GM19372 (cell line): ENCODE results near the gene CAVIN2.

Source experiments
- ATAC-seq: cut with Tn5 transposase; IDR thresholded peaks from one replicate; pipeline ENCODE4 v1.9.1; 2021; ENCODE audit warnings: mild to moderate bottlenecking, low read depth, moderate library complexity; ENCODE audit not compliant: unreplicated experiment

The CAVIN2 gene

DNA sequence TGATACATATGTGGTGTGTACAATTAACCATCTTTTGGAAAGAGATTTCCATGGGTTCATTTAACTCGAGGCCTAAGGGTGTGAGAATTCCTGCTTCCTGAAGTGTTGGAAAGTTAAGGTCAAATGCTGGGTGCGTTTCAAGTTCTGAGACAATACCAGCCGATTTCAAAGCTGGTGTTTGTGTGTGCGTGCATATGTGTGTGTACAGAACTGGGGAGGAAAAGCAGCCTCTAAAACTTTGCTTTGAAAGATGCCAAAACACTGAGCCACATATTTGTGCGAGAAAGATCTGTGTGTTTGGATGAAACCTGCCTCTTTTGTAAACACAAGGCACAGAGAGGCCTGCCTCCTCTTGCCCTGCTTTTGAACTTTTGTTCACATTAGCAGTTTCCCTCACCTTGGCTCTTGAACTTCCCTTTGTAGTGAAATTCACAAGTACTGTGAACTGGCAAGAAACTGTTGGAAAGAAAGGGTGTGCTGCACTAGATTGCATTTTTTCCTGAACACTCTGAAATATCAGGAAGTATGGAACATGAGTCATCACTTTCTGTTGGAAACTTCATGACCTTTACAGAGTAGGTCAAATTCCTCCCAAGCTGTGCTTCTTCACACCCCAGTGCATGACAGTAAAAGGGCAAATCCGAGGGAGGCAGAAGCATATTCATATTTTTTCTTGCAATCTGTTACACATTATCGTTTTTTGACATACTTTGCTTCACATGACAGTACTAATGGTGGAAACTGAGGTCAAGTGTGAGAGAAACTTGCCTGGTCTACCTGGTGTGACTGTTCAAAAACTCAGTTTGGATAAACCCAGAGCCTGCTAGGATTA lies 20.0 kb upstream of the CAVIN2 start:
- ATAC-seq = no peak

DNA sequence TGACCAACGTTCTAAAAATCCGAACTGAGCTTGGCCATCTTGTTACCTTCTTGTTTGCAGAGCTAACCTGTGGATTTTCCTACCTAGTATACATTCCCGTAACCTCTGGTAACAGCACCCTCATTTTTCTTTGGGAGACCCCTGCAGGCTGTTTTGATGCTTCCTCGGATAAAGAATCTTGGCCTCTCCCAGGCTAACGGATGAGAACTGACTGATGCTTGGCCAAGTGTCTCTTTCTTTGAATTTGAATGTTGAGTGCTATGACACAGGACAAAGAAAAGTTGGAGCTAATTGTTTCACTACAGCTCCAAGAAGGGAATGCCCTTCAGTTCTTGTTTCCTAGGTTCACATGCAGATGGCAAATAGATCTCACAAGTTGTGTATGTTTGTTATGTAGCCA lies 19.3 kb upstream of the CAVIN2 start:
- ATAC-seq = no peak

DNA sequence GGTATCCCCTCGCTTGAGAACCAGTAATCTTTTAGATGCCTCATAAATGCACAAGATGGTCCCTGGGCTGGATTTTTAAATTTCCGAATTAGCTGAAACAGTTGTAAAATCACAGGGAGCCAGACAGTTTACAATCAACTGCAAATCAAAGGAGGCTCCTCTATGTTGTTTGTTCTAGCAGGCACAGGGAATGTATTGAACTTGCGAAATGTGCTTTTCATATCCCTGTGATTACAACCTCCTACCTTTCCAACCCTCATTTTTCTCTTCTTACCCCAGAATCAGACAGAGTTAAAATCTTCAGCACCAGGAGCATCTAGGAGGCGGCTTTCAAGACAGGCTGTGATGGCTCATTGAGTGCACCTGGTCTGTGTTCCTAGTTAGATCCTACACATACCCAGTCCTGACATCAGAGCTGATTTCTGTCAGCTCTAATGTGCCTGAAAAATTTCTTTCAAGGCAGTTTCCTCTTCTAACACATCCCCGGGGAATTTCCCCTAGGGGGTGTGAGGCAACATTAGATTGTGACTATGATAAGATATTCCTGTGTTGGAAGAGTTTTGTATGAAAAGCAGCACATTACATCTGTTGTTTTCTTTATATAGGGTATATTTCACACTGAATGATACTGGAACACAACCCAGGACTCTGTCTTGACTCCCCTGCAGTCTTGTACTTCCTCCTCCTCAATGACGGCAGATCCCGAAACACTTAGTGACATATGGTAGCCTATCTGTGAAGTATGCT lies 17.9 kb upstream of the CAVIN2 start:
- no peak for ATAC-seq

DNA sequence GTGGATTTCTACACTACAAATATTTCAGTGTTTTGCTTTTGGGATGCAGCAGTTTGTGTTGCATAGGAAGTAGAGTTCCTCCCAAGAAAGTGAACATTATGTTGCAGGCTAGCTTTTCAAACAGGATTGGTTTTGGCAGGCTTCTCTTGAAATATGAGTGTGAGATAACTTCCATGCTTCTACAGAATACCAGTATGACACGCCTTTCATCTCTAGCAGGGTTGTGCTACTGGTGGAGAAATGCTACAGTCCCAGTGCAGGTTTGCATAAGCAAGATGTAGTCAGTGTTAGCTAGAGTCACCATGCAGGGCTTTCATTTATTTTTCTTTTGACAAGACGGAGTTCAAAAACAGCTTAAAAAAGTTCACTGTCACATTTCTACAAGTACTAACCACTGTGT lies 17.1 kb upstream of the CAVIN2 start:
- no peak for ATAC-seq

DNA sequence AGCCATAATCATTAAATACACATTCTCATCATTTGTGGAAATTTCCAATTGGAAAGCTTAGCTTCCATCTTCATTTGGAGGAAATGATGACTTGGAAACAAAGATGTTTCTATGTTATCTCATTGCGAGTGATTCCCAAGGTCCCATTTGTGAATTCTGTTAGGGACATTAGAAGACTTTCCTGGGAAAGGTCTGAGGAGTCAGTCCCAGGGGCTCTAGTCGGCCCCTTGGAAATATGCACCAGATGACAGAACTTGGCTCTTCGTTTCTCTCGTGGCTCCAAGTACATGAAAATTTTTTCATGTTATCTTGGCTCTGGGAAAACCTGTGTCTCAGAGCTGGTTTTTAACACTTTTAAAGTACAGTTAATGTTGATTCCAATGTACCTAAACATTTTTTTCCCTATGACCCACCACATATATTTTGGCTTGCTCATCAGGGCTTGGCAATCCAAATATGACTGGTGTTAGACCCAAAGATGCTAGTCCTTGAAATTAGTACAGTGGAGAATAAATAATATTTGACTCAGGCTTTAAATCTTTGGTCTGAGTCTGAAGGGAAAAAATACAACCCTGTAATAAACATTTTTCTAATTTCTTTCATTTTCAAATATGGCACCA lies 15.4 kb upstream of the CAVIN2 start:
- ATAC-seq = no peak

DNA sequence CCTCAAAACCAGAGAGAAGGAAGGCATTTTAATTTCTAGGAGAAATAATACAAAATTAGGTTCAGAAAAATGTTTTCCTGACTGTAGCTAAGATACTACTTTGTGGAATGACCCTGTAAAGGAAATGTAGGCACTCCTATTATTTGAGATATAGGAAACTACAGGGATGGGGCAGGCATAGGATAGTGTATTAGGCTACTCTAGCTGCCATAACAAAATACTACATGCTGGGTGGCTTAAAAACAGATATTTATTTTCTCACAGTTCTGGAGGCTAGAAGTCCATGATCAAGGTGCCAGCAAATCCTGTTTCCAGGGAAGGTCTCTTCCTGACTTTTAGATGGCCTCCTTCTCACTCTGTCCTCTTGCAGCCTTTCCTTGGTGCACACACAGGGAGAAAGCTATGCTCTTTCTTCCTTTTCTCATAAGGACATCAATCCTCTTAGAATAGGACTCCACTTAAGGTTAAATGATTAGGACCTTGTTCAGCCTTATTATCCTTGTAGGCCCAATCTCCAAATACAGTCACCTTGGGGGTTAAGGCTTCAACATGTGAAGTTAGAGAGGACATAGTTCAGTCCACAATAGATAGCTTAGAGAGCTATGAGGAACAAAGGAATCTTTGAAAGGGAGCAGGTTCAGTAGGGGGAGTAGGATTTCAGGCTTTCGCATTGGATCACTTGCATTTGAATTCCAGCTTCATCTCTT lies 14.0 kb upstream of the CAVIN2 start:
- ATAC-seq = no peak

DNA sequence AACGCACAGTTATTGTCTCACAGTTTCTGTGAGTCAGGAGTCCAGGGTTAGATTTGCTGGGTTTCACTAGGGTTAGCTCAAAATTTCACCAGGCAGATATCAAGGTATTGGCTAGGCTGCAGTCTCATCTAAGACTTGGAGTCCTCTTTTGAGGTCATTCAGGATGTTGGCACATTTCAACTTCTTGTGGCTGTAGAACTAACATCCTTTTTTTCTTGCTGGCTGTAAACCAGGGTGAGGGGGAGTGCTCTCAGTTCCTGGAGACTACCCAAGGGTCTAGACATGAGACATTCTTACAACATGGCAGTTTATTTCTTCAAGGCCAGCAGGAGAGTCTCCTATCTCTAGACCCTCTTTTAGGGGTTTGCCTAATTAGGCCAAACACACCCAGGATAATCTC lies 12.8 kb upstream of the CAVIN2 start:
- ATAC-seq = no peak

DNA sequence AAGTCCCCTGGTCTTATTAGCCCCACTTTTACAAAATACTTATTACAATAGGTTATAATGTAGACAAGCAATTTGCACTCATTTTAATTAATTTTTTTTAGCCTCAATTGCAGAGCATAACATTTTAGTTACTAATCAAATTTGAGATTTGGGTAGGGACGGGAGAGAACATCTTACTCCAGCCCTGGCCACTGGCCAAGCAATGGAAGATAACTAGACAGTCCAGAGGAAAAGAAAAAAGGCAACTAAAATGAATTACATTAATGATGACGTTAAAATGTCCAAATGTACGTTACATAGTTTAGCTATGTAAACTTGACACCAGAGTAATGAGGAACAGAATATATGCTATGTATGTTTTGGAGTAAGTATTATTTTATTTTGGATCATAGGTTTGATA lies 11.0 kb upstream of the CAVIN2 start:
- ATAC-seq = no peak

DNA sequence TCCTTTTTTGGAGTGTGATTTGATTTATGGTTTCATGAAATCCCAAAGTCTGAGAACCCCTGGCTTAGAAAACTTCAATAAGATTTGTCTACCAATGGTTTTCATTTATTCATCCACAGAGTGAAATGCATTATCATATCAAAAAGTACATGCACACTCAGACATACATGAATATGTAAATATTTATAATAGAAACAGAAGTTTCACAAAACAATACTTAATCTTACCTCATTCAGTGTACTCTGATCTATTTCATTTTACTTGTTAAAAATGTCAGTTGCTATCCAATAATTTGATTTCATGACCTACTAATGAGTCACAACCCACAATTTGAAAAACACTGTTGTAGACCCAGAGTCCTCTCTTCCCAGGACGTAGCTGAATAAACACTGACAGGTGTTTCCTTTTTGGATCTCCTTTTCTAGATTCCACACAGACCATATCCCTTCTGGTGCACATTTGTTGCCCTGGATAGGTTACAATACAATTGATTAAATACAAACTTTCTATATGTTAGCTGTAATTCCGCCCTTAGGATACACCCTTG lies 10.4 kb upstream of the CAVIN2 start:
- ATAC-seq = no peak

DNA sequence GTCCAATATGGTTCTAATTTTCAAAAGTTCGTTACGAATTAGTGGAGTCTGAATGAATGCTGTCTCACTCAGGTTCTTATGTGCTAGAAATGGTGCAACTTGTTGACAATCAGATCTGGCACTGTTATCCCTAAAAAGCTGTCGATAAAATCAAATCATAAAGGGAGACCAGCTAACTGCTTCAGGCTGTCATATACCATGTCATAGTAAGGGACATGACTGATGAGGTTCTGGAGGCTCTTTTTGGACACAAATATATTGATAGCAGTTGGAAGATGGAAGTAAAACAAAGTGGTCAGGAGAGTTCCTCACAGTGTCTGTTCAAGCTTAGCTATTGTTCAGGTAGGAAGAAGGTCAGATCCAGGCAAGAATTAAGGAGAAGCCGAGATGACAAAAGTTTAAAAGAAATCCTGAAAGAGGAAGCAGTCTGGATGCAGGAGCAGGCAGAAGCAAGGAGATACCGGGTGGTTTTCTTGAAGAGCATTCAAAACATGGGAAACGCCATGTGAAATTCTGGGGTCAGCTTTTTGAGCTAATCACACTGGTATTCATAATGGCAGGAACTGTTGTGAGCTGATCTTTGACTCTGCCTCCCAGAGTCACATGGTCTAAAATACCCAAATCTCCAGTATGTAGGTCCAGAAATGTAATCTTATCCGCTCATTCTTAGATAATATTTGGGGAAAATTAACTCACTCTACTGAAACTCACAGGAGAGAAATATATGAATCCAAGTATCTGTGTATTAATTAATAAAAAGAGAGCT lies 9.4 kb upstream of the CAVIN2 start:
- no peak for ATAC-seq

DNA sequence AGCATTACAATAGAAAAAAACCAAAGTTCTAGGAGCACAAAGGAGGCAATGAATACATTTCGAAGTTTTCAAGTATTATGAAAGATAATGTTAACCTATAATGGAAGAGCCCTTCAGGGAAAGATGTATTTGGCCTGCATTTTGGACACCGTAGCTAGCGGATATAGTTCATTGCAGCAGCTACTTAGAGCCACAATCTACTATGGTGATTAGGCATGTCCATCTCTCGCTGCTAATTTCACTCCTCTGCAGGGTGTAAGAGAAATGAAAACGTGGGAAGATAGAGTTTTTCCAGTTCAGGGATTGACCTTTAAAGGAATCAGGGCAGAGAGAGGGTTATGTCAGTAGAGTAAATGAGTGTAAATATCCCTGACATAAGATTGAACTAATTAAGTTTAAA lies 8.5 kb upstream of the CAVIN2 start:
- ATAC-seq = no peak

DNA sequence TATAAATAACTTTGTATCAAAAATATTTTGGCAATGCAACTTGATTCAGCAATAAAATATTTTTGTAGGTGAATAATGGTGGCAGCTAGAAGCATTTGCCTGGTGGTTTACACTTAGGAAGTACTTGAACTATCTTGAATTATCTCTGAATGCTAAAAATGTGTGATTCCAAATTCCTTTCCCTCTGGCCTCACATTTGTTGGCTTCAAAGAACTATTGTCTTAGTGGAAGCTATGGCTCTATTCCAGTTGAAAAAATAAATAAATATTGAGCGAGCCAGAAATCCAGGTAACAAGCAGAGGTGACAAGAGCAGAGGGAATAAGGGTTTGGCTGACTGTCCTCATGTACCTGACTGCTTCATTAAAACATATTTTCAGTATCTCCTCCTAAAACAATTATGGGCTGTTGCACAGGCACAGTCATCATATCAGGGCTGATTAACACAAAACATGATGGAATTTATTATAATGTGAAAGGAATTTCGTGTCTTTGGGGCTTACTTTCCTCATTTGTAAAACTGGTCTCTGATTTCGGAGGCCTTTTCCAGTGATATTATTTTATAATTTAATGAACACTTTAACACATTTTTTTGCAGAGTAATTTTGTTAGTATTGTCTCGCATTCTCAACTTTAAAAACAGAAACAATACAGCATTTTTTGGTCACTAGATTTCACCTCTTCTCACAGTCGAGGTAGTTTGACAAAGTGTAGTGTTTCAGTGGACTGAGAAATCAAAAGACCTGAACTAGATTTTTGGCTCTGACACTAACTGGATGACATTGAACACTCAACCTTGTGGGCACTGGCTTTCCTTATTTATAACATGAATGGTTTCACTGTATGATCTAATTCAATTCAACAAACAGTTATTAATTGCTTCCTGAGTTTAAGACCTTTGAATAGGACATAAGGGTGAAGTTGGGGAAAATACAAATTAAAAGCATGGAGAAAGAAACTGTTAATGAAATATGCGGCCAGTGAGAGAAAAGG lies 7.8 kb upstream of the CAVIN2 start:
- no peak for ATAC-seq

DNA sequence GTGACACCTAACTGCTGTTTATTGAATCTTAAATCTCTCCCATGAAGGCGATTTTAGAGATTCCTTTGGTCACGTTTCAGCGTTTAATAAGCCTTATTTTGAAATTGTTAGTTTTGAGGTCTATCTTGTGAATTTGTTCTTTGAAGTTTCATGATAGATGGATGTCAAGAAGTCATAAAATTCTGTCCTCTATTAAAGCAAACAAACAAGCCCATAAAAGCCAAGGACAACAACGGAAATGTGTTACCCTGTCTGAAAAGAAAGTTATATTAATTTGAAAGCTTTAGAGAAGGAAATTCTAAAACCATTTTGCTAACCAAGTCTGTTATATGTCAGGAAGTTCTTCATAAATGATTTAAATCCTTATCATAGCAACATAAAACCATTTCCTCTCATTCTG lies 7.0 kb upstream of the CAVIN2 start:
- ATAC-seq = no peak

DNA sequence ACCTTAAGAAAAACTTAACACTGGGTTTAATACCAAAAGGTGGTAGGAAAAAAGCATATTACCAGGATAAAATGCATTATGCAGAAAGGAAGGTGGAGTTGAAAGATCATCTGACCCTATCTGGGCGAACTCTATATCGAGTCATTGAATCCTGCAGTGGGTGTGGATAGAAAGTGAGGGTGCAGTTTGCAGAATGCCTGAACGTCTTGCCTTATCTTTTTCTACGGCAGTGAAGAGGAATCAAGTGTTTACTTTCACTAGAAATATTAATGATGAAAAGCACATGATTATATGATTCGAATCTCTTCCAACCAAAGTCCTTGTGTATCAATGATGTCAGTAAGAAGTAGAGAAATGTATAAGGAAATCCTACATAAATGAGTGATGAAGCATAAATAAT lies 4.3 kb upstream of the CAVIN2 start:
- ATAC-seq = no peak

DNA sequence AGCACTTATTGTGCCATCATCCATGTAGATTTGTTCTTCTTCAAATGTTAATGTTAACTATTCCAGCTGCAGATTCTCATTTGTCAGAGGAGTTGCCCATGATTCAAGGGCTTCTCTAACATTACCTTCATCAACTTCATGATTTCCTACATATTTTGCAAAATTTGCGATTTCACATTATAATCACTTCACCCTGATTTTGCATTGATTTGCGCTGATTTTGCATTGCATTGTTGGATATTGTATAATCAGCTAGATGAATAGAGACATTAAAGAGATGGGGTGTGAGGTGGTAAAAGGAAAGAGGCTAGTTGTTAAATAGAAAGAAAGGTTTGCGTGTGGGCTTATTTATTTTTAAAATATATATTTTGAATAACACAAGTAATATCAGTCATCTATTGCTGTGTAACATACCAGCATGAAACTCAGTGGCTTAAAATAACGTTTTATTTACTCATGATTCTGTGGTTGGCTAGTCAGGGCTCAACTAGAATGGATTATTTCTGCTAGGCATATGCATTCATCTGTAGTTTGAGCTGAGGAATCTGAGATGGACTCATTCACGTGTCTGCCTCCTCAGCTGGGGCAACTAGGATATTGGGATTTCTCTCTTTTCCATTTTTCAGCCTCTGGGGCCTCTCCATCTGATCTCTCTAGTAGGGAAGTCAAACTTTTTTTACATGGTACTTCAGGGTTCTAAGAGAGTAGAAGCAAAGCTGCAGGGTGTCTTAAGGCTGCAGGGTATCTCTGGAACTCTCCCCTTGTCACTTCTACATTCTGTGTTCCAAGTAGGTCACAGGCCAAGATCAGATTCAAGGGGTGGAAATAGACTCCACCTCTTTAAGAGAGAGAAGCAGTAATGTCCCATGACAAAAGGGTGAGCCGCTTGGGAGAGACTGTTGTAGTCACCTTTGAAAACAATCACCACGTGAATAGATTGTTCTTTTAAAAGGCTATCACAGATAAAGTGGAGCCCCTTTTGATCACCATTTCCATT lies 2.2 kb upstream of the CAVIN2 start:
- no peak for ATAC-seq

DNA sequence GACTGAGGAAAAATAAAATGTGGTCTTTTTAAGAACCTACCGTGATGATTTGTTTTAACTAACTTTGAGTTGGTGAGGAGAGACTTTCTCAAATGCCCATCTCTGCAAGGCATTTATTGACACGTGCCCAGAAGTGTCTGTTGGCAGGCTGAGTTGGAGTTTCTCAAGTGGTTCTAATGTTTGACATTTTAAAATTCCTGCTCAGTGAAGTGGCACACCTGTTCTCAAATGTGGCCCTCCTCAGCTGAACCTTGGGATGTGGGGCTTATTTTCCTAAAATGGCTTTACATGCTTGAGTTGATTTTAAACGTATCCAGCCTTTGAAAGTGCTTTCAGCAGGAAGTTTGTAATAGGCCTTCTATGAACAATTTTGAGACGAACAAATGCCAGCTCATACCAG lies 876 bp upstream of the CAVIN2 start:
- no peak for ATAC-seq

DNA sequence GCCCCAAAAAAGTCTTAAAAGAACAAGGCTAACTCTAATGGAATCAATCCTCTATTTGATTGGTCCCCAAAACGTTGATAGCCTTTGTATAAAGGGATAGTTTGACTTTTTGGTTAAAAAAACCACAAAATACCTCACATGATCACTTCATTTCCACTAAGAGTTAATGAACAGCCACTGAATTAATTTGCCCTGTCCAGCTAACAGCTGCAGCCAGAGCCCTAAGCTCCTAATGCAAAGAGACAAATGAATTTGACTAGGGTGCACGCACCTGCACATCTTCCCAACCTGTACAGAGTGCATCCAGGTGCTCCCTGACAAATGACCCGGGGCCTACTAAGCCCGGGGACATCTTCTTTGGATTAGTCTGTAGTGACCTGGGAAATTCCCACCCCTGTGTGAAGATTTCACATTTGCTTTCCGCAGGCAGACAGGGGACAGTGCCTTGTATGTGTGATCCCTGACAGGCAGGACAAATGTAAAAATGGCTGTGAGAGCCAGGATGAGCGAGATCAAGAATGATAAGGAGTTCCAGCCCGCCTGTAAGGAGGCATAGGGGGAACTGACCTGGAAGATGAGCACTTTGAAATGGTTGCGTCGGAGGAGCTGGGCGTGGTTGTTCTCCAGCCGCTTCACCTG lies 893 bp downstream of the CAVIN2 start:
- ATAC-seq = no peak
